ENCODE data around the gene ZNF581. TPM values are rescaled to one million over a fixed set of nuclear protein-coding genes. Genes with fewer than 3 reads are reported as not detected.

The ZNF581 gene, protein sequence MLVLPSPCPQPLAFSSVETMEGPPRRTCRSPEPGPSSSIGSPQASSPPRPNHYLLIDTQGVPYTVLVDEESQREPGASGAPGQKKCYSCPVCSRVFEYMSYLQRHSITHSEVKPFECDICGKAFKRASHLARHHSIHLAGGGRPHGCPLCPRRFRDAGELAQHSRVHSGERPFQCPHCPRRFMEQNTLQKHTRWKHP
- polyA plus RNA-seq (ENCODE audit: insufficient read length in 12 of 12): 10 to 100 TPM in 11 of 12 donors, not detected in 1; 17.9 to 33.7 (median 21.9) TPM
- long read RNA-seq, donor 1, transcript ZNF581-201 (2 exons, 1,298 nt): major isoform, 20 of 20 reads
- long read RNA-seq, donor 1, partial matches to known transcripts: 0 of 20 reads
- long read RNA-seq, donor 1, other reads (novel, unspliced or antisense): 0 of 20 reads
- long read RNA-seq, donor 2, transcript ZNF581-201 (2 exons, 1,298 nt): major isoform, 16 of 16 reads
- long read RNA-seq, donor 2, partial matches to known transcripts: 0 of 16 reads
- long read RNA-seq, donor 2, other reads (novel, unspliced or antisense): 0 of 16 reads
- long read RNA-seq, donor 3, transcript ZNF581-201 (2 exons, 1,298 nt): major isoform, 8 of 8 reads
- long read RNA-seq, donor 3, partial matches to known transcripts: 0 of 8 reads
- long read RNA-seq, donor 3, other reads (novel, unspliced or antisense): 0 of 8 reads
- long read RNA-seq, donor 4, transcript ZNF581-201 (2 exons, 1,298 nt): major isoform, 12 of 12 reads
- long read RNA-seq, donor 4, partial matches to known transcripts: 0 of 12 reads
- long read RNA-seq, donor 4, other reads (novel, unspliced or antisense): 0 of 12 reads
- long read RNA-seq, donor 5, transcript ZNF581-201 (2 exons, 1,298 nt): major isoform, 16 of 18 reads
- long read RNA-seq, donor 5, partial matches to known transcripts: 0 of 18 reads
- long read RNA-seq, donor 5, other reads (novel, unspliced or antisense): 0 of 18 reads
- long read RNA-seq, donor 6, transcript ZNF581-201 (2 exons, 1,298 nt): major isoform, 6 of 6 reads
- long read RNA-seq, donor 6, partial matches to known transcripts: 0 of 6 reads
- long read RNA-seq, donor 6, other reads (novel, unspliced or antisense): 0 of 6 reads
- long read RNA-seq, donor 7, transcript ZNF581-201 (2 exons, 1,298 nt): major isoform, 11 of 11 reads
- long read RNA-seq, donor 7, partial matches to known transcripts: 0 of 11 reads
- long read RNA-seq, donor 7, other reads (novel, unspliced or antisense): 0 of 11 reads
- long read RNA-seq, donor 8, transcript ZNF581-201 (2 exons, 1,298 nt): major isoform, 19 of 20 reads
- long read RNA-seq, donor 8, partial matches to known transcripts: 0 of 20 reads
- long read RNA-seq, donor 8, other reads (novel, unspliced or antisense): 0 of 20 reads
- long read RNA-seq, donor 9, transcript ZNF581-201 (2 exons, 1,298 nt): major isoform, 11 of 12 reads
- long read RNA-seq, donor 9, partial matches to known transcripts: 0 of 12 reads
- long read RNA-seq, donor 9, other reads (novel, unspliced or antisense): 0 of 12 reads
- long read RNA-seq, donor 10, transcript ZNF581-201 (2 exons, 1,298 nt): major isoform, 12 of 13 reads
- long read RNA-seq, donor 10, partial matches to known transcripts: 0 of 13 reads
- long read RNA-seq, donor 10, other reads (novel, unspliced or antisense): 0 of 13 reads
- long read RNA-seq, donor 11, transcript ZNF581-201 (2 exons, 1,298 nt): major isoform, 15 of 21 reads
- long read RNA-seq, donor 11, partial matches to known transcripts: 6 of 21 reads
- long read RNA-seq, donor 11, other reads (novel, unspliced or antisense): 0 of 21 reads

DNA sequence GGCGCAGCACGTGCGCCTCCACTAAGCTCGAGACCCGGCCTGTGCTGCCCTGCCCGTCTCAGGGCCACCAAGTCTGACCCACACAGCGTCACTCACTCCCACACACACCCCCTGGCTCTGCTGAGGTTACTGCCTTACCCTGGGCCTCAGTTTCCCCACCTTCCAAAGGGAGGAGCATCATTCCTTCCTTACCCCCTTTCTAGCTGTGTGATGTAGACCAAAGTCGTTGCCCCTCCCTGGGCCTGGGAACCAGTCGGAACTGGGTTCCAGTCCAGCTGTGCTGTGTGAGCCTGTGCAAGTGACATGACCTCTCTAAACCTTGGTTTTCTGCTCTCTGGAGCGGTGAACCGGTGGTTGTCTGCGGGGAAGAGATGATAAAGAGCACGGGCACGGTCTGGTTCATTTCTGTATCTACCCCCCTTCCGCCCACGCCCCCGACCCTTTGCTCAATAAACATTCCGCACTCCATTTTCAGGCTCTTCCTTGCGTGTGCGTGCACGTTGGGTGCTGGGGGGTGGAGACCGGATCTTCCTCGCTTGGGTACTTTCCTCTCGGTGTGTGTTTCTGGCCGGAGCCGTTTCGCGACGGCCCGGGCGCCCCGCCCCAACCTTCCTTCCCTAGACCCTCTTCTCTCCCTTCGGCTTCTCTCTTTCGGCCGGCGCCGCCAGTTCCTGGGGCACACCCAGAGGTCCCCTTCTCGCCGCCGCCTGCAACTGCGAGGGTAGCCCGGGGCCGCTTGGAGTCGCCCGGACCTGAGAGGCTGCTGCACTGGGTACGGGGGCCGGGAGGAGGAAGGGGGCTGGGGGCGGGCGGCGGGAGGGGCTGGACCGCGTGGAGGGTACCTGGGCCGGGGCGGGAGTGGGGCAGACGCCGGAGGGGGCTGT is at the start of gene ZNF581:
ZNF581 (plus strand) TSS at position 647 of the 884 bp plus-strand sequence. CDS start 923 bp downstream, outside the sequence.
- peak; percentile 81 for DNase-seq

DNA sequence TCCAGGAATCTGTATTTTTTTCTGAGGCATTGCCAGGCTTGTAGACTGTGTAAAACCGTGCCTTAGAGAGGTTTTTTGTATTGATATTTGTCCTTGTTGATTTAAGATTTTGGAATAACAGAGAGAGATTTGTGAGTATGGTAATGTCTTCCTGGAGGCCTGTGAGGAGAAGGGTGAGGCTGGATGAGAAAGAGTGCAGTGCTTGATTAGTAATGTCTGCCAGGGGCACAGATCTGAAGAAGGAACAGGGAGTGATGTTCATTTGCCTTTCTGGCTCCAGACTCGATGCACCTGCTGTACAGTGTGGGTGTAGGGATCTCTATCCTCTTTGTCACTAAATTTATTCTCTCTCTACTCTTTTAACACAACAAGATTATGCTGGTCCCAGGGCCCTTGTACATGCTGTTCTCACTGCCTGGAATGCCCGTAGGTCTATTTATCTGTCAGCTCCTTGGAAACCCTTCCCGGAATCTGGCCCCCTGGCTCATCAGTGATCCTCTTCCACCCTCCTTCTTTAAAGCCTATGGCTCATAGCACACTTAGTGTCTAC is 48.4 kb upstream of the ZNF581 start:
- DNase-seq: no peak

DNA sequence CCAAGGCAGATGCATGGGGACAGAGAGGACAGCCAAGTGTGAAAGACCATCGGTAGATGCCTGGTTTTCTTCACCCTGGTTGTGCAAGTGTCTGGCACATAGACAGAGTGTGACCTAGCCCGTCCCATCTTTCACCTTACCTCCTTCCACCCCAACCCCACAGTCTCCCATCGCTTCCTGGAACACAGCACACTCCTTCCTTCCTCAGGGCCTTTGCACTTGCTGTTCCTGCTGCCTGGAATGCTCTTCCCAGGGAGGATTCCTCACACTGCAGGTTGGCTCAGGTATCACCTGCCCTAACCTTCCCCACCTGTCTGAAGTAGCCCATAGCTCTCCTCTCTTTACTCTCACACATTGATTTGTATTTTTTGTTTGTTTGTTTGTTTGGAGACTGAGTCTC is 47.1 kb upstream of the ZNF581 start:
- DNase-seq: no peak

DNA sequence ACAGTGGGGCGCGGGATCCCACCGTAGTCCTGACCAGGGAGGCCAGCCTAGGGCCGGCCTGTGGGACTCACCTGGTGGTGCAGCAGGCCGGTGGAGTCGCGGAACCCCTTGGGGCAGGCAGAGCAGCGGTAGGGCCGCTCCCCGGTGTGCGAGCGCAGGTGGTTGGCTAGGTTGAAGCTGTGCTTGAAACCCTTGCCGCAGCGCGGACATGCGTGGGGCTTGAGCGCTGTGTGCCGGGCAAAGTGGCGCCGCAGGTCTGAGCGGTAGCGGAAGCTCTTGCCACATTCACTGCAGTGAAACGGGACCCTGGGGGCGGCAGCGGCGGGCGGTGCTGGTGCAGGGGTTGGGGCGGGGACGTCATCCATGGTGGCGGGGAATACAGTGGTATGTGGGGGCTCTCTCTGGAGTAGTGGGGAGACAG is 45.9 kb upstream of the ZNF581 start:
- no peak for DNase-seq

DNA sequence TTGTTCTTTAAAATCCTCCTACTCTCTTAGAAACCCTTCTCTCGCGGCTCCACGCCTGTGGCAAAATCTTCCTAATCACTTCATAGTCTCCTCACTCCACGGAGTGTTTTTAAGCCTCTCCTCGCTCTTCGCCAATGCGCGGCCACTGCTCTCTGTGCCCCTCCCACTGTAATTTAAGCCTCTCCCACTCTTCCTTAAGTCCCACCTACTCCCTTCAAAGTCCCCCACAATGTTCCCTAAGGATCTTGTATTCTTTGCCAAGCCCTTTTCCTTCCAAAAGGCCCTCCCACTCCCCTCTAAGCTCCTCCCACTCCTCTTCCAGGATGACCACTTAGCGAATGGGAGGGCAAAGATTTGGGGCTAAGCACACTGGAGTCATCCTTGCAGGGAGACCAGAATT is 45.4 kb upstream of the ZNF581 start:
- DNase-seq: no peak

DNA sequence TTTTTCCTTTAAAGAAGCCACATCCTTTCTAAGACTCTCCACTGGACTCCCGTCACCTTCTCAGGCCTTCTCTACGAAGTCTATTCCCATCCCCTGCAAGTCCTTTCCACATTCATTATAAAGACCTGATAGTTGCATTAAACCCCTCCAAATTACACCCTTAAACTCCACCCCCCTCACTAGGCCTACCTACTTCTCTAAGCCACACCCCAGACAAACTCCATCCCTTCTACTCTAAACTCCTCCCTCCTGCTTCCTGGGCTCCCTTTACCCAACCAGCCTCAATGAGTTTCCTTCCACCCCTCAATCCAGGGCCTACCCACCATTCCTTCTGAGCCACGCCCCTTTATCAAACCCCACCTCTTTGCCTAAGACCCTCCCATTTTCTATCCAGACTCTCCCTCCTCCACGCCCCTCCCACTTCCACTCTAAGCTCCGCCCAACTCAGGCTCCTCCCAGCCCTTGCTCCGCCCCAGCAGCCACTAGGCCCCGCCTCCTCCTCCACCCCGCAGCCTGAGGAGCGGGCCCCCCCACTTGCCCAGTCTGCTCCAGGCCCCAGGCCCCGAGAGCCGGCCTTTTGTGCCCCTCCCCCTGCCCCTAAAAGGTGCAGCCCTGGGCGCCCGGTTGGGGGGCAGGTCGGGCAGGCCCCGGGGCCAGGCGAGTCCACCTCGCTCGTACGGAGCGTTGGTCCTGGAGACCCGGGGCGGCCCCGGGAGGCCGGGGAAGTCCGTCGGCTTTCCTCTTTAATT is 44.6 kb upstream of the ZNF581 start:
- peak; percentile 93 for DNase-seq

DNA sequence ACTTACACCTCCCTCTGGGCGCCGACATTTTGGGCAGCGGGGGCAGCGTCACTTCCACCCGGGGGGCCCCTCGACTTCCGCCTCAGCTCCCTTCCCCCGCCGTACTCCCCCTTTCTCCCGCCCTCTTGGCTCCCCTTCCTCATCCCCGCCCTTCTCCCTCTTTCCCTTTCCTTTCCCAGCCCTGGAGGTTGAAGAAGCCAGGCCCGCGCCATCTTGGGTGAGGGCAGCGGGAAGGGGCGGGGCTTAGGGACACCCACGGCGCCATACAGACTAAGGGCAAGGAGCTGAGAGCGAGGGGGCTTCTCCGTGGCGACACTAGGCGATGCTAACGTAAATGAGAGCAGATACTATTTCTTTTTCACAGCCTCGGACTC is 44.0 kb upstream of the ZNF581 start, which contains the start of gene FIZ1:
FIZ1 (minus strand) TSS at position 50 of the 374 bp plus-strand sequence. CDS start 1,652 bp downstream, outside the sequence.
- DNase-seq: peak; percentile 100

DNA sequence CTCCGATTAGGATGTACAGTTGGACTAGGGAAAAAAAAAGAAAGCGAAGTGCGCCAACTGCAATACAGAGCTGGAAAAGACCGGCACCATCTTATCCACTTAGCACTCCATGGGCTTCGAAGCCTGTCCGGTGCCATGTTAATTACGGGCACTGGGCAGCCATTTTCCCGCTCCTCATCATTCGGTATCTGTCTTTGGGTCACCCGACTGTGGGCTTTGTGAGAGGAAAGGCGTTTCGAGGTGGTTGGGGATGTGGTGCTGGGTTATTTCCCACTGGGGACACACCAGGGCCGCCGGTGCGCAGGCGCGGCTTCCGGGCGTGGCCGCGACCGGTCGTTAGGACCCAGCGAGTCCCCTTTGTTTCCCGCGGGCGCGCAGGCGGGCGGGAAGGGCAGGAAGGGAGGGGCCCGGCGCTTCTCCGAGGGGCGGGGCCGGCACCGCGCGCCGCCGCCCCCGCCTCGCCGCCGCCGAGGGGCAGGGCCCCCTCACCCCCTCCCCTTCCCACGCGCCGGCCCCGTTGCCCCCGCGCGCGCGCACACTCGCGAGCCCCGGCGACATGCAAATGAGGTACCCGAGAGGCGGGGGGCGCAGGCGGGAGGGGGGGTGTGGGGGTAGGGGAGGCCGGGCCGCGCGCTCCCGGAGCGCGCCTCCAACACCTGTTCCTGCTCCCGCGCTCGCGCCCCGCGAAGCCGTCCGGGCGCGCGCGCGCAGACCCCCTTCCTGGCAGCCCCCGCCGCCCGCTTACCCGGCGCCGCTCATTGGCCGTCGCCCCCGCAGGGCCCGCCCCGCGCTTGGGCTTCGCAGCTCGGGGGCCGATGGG is 43.4 kb upstream of the ZNF581 start, which contains the start of gene ZNF524:
ZNF524 (plus strand) TSS at position 447 of the 820 bp plus-strand sequence. CDS start 1,825 bp downstream, outside the sequence.
- peak; percentile 96 for DNase-seq

DNA sequence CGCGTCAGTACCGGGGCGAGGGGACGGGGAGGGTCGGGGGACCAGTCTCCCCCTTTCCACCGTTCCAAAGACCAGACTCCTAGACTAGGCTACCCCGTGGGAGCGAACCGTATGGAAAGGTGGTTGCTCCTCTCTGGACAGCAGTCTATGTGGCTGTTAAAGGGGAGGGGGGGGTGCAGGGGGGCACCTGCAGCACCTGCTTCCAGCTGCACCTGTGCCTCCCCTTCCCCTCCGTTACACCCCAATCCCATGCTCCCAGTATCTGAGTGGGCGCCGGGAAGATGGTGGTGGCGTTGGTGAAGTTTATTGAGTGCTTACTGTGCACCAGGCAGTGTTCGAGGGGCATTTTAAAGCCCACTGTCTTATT is 42.8 kb upstream of the ZNF581 start:
- DNase-seq: no peak

DNA sequence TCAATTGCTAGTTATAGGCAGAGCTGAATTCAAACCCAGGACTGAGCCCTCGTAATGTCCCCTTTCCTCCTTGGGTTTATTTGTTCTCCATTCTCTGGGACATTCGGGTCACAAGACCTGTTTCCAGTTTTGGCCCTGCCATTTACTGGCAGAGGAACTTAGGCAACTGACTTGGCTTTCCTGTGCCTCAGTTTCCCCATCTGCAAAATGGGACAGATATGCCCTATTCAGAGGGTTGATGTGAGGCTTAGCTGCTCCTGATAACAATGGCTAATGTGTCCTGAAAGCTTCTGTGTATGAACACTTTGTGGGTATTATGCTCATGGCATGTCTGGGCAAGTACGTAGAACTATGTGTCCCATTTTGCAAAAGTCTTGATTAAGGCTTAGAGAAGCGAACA is 42.4 kb upstream of the ZNF581 start:
- no peak for DNase-seq

DNA sequence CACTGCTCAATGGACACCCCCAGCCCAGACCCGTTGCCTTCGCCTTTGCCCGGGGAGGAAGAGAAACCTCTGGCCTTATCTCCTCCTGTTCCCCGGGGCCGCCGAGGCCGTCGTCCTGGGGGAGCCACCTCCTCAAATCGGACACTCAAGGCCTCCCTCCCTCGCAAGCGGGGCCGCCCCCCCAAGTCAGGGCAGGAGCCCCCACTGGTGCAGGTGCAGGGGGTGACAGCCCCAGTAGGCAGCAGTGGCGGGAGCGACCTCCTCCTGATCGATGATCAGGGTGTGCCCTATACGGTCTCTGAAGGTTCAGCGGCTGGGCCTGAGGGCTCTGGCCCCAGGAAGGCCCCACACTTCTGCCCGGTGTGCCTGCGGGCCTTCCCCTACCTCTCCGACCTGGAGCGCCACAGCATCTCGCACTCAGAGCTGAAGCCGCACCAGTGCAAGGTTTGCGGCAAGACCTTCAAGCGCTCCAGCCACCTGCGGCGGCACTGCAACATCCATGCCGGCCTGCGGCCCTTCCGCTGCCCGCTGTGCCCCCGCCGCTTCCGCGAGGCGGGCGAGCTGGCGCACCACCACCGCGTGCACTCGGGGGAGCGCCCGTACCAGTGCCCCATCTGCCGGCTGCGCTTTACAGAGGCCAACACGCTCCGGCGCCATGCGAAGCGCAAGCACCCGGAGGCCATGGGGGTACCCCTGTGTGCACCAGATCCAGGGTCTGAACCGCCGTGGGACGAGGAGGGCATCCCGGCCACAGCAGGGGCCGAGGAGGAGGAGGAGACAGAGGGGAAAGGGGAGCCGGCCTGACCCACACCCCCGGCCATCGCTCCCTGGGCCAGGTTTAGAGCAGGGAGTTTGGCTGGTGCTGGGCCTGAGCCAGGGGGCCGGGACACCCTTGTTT is 41.1 kb upstream of the ZNF581 start:
- DNase-seq: no peak

DNA sequence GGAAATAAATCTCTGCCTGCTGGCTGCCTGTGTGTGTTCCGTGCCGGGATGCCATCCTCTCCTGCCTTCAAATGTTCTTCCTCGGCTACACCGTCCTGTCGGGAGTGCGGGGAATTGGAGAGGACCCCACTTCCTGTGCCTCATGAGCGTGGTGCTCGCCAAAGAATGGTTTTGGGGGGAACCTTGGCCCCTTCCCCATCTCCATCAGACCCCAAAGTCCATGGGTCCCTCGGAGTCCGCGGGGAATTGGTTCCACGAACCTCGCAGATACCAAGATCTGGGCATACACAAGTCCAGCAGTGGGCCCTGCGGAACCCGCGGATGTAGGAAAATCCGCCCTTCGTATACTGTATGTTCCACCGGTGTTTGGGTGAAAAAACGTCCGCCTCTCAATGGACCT is 40.3 kb upstream of the ZNF581 start:
- no peak for DNase-seq

DNA sequence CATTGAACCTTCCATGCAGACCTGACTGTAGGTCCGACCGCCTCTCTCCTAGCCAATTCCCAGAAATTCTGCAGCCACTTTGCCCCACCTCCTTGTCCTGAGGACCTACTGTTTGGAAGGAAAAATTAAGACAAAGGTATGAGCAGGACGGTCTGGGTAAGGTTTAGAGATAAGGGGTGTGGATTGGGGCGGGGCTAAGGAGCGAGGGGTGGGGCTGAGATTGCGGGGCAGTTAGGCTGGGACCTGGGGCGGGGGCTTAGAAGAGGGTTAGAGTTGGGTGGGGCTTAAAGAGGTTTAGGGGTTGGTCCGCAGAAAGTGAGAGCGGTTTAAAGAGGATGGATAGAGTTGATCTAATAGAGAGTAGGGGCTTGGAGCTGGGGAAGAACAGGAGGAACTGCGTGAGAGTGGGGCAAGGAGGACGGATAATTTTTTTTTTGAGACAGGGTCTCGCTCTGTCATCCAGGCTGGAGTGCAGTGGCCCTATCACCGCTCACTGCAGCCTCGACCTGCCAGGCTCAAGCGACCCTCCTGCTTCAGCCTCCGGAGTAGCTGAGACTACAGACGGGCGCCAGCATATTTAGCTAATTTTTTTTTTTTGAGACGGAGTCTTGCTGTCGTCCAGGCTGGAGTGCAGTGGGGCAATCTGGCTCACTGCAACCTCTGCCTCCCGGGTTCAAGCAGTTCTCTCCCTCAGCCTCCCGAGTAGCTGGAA is 39.7 kb upstream of the ZNF581 start:
- DNase-seq: no peak

DNA sequence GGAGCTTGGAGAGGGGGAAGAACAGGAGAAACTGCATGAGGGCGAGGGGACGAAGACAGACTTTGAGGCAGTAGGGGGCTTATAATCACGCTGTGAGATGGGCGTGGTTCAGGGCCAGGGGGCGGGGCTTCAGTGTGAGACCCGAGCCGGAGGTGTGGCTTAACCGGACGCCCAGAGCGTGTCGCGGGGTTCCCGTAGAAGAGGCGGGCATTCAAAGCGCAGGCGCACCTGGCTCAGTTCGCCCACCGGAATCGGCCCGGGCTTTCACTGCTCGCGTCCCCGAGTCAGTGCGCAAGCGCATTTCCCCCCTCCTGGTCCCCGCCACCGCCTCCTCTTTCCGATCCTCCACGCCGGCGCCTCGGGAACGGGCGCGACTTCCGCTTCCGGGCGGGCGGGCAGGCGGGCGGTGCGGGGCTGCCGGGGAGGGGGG is 38.2 kb upstream of the ZNF581 start:
- DNase-seq: peak; percentile 97

DNA sequence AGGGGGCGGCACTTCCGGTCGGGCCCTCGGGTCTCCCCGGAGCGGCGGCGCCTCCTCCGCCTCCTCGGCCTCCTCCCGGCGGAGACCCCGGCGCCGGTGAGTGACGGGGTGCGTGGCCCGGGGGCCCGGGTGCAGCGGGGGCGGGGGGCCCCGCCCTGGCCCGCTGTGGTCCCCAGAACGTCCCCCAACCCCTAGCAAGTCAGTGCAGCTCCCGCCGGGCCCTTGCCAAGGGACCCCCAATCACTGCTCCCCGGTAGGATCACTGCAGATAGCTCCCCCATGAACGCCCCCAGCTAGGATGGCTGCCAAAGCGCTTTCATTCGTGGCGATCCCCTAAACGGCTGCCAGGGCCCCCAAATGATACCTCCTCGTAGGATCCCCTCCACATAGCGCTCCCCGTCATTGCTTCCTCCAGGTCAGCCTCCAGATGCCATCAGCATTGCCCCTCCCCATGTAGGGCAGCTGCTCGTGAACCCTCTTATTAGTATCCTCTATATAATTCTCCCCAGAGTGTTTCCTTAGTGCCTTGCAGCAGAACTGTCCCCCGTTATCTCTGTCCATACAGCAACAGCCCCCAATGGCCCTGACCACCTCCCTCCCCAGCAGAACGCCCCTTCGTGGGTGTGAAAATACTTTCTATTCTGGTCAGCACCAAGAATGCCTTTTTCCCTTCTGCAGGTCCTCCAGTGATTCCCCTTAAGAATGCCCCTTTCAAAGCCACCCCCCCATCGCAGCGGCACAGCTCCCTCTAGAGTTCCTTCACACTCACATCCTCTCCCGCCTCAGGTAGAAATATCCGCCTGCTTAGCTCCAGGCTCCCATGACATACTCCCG is 37.6 kb upstream of the ZNF581 start, which contains the start of gene ZNF865:
ZNF865 (plus strand) TSS at position 11 of the 834 bp plus-strand sequence. CDS start 7,972 bp downstream, outside the sequence.
- peak; percentile 79 for DNase-seq
